Suppressor macrophage treated with lipopolysaccharide for 1 hour (primary cell): ENCODE results near the gene TBC1D3I.
"Not testable (repeated sequence)": the region's sequence is repeated elsewhere in the genome, so short reads cannot be mapped to it uniquely, and the experiment has no call there.

Source experiments
- DNase-seq, 3 donors: peaks; one replicate each; pipeline ENCODE4 v3.0.0-alpha.2; 2020 to 2022

The TBC1D3I gene

DNA sequence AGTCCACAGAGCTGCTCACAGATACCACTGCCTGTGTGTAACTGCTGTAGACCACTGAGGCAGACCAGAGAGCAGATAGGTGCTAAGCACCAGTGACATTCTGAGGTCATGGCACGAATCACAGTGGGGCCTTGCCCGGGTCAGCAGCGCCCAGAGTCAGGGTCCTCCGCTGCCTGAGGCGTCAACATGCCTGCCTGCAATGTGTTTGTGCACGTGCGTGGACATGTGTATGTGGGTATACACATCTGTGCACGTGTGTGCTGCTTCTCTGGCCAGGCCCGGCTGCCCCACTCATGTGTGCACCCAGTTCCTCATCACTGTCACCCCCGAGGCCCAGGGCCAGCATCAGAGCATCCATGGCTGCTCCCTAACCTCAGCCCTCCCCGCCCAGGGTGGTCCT lies at the start of gene TBC1D3I:
Gene TBC1D3I, minus strand, starts transcription at position 101 of the 400 bp plus-strand sequence. CDS start 1,585 bp downstream, outside the sequence.
- DNase-seq = not testable (repeated sequence)

DNA sequence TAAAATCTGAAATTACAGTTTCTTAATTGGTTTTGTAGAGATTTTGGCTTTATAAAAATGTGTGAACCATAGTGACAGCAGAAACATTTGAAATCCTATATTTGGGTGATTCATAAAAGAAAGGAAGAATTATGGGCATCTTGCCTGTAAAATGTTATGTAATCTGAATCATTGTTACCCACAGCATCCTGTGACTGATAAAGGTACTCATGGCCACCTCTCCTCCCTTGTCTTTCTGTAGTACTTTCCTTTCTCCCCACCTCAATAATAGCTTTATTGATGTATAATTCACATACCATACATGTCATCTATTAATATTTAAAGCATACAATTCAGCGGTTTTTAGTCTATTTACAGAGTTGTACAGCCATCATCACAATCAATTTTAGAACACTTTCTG lies 30.8 kb upstream of the TBC1D3I start:
- DNase-seq = not testable (repeated sequence)

DNA sequence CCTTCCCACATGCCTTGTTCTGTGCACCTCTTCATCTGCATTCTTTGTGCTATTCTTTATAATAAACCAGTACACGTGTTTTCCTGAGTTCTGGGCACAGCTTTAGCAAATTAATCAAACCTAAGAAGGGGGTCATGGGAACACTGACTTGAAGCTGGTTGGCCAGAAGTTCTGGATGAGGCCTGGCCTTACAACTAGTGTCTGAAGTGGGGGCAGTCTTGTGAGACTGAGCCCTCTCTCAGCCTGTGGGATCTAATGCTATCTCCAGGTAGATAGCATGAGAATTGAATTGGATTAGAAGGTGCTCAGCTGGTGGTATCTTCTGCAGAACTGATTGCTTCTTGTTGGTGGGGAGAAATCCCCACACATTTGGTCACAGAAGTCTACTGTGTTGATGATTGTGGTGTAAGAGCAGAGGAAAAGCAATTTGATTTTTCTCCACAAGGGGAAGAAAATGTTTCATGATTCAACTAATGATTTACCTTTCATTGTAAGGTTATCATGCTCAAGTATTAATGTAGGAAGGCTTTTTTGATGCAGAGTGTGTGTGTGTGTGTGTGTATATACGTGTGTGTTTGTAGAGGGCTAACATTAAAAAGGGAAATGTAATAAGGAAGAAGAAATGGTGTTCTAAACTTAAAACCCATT lies 25.7 kb upstream of the TBC1D3I start:
- not testable (repeated sequence) for DNase-seq

DNA sequence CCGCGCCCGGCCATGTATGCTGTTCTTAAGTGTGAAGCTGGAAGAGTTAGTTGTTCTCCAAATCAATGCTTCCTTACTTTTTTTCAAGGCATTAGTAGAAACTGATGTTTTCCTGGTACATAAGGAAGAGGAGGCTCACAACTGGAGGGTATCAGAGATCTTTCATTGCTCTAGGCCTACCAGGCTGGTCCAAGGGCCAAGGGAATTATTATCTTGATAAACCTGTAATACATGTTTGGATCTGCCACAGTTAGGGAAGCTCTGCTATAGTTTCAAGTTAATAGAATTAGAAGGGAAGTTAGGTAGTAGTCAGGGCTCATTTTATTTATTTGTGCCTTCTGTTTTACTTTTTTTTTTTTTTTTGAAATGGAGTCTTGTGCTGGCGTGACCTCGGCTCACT lies 19.8 kb upstream of the TBC1D3I start:
- not testable (repeated sequence) for DNase-seq

DNA sequence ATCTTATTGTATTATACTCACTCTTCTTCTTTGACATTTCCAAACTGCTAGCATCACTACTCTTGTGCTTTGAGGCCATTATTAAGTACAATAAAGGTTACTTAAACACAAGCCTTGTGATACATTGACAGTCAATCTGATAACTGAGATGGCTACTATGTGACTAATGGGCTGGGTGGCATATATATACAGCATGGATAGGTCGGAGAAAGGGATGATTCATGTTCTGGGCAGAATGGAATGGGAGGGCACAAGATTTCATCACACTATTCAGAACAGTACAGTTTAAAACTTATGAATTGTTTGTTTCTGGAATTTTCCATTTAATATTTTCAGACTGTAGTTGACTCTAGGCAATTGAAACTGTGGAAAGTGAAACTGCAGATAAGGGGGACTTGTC lies 18.9 kb upstream of the TBC1D3I start:
- DNase-seq = not testable (repeated sequence)

DNA sequence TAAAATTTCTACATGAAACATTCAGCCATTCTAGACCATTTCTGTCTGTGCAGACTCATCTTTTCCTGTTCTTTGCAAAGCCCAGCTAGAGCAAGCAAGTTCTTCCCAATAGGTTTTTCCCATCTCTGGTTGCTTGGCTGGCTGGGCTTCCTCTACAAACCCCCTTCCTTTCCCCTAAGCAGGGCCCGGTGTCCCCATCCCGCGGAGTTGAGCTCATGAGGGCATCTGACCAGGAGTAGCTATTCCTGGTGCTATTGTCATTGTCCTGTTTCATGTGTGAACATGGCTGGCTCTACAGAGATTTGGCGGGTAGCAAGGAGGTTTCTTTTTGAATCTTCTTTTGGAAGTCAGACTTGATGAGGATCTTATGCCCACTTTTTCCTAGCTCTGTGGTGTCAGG lies 22.3 kb downstream of the TBC1D3I start:
- not testable (repeated sequence) for DNase-seq

DNA sequence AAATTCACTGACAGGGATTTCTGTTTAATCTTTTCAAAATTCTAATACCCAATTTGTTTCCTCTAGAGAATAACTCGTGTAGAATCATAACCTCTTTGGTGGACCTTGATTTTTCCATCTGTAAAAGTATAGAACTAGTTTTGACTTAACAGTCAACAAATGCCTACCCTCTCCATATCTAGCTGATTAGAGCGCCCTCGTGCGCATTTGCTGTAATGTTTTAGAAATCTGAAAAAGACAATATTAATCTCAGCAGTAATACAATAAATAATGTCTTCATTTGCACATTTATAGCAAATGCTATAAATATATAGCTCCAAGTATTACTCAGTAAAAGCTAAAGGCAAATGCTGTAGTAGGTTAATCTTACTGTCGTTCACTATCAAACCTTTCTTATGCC lies 34.7 kb downstream of the TBC1D3I start:
- not testable (repeated sequence) for DNase-seq

DNA sequence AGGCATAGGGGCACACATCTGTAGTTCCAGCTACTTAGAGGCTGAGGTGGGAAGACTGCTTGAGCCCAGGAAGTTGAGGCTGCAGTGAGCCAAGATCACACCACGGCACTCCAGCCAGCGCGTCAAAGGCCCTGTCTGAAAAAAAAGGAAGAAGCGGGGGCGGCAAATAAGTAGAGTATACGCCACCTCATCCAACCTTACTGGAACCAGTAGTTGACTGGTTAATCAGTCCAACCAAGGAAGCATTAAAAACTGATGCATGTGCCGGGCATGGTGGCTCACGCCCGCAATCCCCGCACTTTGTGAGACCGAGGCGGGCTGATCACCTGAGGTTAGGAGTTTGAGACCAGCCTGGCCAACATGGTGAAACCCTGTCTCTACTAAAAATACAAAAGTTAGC lies 41.4 kb downstream of the TBC1D3I start:
- peak; percentile 51 to 75 (median 61) for DNase-seq

DNA sequence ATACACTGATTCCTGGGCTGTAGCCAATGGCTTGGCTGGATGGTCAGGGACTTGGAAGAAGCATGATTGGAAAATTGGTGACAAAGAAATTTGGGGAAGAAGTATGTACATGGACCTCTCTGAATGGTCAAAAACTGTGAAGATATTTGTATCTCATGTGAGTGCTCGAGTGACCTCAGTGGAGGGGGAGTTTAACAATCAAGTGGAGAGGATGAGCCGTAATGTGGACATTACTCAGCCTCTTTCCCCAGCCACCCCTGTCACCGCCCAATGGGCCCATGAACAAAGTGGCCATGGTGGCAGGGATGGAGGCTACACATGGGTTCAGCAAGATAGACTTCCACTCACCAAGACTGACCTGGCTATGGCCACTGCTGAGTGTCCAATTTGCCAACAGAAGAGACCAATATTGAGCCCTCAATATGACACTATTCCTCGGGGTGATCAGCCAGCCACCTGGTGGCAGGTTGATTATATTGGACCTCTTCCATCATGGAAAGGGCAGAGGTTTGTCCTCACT lies 42.7 kb downstream of the TBC1D3I start:
- peak; percentile 12 to 68 (median 27) for DNase-seq

DNA sequence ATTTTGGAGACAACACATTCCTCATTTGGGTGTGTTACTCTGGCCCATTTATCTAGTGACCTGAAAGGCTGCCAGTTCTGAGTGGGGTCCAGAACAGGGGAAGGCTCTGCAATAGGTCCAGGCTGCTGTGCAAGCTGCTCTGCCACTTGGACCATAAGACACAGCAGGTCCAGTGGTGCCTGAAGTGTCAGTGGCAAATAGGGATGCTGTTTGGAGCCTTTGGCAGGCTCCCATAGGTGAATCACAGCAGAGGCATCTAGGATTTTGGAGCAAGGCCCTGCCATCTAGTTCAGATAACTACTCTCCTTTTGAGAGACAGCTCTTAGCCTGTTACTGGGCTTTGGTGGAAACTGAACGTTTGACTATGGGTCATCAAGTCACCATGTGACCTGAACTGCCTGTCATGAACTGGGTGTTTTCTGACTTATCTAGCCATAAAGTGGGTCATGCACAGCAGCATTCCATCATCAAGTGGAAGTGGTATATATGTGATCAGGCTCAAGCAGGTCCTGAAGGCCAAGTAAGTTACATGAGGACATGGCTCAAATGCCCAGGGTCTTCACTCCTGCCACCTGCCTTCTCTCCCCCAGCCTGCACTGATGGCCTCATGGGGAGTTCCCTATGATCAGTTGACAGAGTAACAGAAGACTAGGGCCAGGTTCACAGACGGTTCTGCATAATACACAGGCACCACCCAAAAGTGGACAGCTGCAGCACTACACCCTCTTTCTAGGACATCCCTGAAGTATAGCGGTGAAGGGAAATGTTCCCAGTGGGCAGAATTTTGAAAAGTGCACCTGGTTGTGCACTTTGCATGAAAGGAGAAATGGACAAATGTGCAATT lies 43.4 kb downstream of the TBC1D3I start:
- peak in 1 of 3 donors; percentile 60 for DNase-seq

DNA sequence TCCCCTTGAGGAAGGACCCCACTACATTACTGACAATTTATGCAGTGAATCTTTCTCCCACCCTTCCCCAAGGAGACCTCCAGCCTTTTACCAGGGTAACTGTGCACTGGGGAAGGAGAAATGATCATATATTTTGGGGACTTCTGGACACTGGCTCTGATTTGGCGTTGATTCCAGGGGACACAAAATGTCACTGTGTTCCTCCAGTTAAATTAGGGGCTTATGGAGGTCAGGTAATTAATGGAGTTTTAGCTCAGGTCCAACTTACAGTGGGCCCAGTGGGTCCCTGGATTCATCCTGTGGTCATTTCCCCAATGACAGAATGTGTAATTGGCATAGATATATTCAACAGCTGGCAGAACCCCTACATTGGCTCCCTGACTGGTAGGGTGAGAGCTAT lies 44.8 kb downstream of the TBC1D3I start:
- DNase-seq = not testable (repeated sequence)

DNA sequence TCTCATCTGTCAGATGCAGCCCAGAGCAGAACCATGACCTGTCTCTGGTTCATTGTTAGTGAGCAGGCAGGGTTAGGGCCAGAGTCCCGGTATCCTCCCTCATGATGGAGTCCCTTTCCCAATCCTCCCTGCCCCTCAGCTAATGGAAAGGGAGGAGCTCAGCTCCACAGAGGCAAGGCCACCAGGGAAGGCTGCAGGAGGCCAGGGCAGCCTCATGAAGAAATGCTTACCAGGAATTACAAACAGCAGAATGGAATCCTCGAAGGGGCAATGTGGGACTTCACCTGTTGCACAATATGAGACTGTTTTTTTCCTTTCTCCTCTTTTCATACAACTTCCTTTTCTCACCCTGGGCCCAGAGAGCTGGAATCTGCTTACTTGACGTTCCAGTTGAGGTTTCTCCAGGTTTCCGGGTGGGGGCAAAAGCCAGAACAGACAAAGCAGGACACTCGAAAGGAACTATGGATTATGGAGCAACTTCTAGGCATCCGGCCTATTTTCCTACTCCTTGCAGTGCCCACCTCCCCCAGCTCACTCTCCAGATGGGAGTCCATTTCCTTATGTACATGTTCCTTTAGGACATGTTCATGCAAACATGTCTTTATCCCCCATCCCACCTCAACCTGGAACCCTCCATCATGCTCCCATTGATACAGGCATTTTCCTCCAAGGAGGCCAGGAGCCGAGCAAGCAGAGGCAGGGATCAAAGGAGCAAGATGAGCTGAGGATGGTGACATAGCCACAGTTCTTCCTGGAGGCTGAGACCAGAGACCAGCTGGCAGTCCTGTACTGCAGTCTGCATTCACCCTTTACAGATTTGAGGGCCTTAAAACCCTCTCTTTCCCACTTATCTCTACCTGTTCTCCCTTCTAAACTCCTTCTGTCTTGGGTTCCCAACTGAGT lies 48.7 kb downstream of the TBC1D3I start:
- DNase-seq = peak; percentile 68 to 93 (median 73)

DNA sequence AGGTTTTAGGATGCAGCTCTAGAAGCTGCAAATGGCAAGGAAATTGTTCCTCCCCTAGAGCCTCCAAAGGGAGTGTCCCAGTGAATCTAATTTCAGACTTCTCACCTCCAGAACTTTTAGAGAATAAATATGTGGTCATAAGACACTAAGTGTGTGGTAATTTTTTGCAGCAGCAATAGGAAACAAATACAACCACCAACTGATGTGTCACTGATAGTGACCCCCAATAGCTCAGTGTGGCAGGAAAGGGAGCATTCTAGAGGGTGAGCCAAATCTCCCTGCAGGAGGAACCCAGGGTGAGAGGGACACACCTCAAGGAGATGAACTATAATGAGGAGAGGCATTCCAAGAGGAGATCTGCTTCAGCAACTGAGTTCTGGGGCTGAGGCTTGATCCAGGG lies 49.5 kb downstream of the TBC1D3I start:
- DNase-seq = peak in 2 of 3 donors; percentile 3 to 60

DNA sequence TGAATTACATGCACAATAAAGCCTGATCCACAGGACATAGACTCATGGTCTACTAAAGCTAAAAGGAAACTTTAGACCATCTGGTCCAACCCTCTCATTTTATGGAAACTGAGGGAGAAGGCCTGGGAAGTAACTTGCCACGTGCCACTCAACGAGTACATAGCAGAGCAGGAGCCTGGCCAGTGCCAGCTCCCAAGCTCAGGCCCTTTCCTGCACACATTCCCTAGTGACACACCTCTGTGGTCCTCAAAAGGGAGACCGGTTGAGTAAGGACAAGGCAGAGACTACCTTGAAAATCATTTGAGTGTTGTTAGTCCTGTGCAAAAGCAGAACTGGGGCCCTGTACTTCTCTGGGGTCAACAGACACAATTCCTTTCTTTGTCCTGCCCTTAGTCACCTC lies 50.7 kb downstream of the TBC1D3I start:
- peak in 1 of 3 donors; percentile 48 for DNase-seq

DNA sequence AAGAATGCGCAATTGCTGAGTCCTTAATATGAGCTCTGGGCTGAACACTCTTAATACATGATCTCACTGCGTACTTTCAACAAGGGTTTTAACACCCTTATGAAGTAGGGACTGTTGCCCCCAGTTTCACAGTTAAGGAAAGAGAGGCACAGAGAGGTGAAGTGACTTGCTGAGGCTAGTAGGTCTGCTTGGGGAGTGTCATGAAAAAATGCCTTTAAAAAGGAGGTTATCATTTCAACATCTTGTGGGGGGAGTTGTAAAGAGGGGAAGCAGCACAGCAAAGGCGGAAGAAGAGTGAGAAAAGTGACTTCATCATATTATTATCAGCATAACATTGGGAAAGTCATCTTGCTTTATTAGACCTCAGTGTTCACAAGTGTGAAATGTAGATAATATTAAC lies 51.4 kb downstream of the TBC1D3I start:
- peak; percentile 76 to 95 (median 87) for DNase-seq

DNA sequence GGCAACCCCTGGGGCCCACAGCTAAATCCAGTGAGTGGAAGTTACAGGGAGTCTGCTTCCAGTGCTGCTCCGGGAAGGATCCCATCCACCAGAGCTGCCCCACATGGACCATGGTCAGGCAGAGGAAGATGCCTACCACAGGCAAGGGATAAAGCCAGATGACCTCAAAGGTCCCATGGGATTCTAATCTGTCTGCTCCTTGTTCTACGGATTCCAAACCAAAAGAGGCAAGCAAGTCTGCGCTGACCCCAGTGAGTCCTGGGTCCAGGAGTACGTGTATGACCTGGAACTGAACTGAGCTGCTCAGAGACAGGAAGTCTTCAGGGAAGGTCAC lies 52.1 kb downstream of the TBC1D3I start:
- no peak for DNase-seq

DNA sequence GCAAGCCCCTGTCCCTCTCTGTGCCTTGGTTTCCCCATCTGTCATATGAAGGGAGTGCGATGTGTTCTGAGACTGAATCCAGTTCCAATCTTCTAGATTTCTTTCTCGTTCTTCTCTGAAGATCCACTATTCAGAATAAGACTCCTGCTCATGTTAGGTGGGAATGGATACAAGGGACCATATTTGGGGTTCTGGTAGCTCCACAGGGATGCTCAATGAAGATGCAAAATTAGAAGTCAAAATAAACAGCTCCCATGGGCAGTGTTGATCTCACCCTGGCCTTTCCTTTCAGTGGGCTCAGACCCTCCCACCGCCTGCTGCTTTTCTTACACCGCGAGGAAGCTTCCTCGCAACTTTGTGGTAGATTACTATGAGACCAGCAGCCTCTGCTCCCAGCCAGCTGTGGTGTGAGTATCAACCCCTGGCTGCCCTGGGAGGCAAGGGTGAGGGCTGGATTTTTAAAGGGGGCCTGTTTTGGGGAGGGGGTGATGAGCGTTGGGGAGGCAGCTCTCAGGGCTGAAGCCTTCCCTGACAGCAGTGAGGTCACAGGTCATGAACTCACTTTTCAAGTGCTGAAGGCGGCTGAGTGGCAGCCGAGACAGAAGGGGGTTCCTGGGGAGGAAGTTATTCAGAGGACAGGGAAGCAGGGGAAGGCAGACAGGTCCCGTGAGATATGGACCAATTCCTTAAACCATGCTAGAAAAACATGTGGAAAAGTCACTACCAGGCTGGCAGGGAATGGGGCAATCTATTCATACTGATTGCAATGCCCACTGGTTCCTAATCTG lies 52.7 kb downstream of the TBC1D3I start:
- peak; percentile 92 to 100 (median 95) for DNase-seq

DNA sequence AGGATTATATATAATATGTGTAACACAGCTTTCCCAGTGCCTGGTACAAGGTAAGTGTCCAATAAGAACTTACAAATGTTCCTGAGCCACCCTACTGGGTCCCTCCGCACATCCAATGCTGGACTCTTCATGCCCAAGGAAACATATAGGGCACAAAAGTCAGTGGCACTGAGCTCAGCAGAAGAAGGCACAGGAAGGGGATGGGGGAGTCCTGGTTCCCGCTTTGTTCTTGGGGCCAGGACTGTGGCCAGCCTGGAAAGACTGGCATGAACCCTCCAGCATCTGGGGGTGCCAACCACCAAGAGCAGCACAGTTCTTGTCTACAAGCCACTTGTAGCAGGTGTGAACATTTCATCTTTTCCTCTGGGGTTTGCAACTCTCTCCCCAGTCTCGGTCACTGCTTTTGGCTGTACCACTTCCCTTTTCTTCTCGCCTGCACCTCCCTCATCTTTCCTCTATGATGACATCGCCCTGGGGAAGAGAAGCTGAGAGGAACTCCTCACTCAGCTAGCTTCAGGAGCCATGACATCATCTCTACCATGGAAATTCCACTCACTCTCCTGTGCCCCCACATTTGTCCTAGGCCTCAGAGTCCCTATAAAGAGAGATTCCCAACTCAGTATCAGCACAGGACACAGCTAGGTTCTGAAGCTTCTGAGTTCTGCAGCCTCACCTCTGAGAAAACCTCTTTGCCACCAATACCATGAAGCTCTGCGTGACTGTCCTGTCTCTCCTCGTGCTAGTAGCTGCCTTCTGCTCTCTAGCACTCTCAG lies 53.7 kb downstream of the TBC1D3I start, which contains the start of gene CCL4L2:
Gene CCL4L2, plus strand, starts transcription at position 625 of the 773 bp plus-strand sequence.
- peak; percentile 85 to 100 (median 95) for DNase-seq

DNA sequence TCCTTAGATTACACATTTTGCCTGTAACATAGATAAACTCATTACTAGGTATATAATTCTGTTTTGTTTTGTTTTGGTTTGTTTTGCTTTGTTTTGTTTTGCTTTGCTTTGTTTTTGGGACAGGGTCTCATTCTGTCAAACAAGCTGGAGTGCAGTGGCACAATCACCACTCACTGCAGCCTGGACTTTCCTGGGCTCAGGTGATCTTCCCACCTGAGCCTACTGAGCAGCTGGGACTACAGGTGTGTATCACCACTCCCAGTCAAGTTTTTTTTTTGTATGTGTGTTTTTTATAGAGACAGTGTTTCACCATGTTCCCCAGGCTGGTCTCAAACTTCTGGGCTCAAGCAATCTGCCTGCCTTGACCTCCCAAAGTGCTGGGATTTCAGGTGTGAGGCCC lies 54.8 kb downstream of the TBC1D3I start:
- peak in 1 of 3 donors; percentile 20 for DNase-seq

DNA sequence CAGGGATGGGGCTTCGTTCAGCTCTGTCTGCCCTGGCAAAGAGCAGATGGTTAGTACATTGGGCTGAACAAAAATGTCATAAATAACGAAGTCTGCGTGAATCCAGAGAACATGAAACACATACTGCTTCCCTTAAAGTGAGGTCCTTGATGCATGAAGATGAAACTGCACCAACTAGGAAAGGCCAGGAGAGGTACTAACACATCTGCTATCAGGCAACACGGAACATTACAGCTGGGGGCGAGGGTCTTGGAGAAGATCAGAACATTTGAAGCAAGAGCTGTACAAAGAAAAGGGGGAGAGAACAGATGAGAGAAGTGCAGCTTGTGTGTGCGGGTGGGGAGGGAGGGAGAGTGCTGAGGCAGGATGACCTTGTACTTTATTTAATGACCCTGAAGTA lies 57.0 kb downstream of the TBC1D3I start:
- DNase-seq = not testable (repeated sequence)

DNA sequence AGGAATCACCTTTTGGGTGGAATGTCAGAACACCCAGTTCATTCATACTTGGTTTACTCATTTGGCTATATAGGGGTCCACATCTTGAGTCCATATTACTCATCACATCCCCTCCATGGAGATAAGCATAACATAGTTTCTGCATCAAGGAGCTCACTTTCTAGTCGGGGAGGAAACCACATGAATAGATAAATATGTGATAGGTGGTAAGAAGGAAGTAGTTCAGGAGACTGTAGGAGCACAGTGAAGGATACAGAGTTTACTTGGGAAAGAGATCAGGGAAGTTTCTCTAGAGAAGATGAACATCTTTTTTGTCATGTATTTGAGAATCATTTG lies 57.9 kb downstream of the TBC1D3I start:
- DNase-seq = peak in 1 of 3 donors; percentile 54
